ENCODE measurements around the gene LDLRAD3.

GRCh38 chr11:36254713-36255112, 310.9 kb downstream of the LDLRAD3 start:
- TF ChIP-seq CTCF (IDR thresholded peaks at IDR 0.05) (no peak), POLR2A (IDR thresholded peaks at IDR 0.05) (no peak)
